ENCODE data around the gene KDM4E. TPM values are rescaled to one million over a fixed set of nuclear protein-coding genes. Genes with fewer than 3 reads are reported as not detected.

KDM4E gene
- total RNA-seq, 1 donor from 2014 or later = not detected

DNA sequence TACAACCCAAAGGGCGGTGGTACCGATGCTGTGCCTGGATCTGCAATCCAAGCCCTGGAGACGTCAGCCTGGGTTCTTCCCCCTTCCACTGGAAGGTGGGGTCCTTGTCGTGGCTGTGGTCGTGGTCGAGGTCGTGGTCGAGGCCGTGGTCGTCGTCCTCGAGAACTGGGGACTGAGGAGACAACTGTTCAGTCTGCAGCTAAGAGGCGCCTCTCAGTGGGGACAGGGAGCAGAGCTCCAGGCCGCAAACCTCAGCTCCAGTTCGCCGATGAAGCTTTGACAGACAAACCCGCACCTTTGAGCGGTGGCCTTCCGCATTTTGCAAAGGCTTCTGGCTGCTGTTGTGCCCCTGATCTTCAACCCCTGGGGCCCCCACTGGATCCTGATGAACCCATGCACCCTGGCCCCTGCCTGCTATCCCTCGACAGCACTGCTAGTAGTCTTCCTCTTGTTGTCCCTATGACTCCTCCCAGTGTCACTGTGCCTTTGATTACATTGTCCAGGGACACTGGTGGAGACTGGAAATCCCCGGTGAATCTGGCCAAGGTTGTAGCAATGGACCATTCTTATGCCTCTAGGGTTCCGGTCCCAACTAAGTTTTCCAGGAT is 25.6 kb downstream of the KDM4E start:
- intact Hi-C loops (cut with micrococcal nuclease) = no loop called here

DNA sequence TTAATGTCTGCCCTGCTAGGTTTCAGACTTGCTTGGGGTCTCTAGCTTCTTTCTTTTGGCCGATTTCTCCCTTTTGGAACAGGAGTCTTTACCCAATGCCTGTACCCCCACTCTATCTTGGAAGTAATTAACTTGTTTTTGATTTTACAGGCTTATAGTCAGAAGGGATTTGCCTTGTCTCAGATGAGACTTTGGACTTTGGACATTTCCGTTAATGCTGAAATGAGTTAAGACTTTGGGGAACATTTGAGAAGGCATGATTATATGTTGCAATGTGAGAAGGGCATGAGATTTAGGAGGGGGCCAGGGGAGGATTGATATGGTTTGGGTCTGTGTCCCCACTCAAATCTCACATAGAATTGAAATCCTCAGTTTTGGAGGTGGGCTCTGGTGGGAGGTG is 29.3 kb downstream of the KDM4E start:
- intact Hi-C loops (cut with micrococcal nuclease) = no loop called here

DNA sequence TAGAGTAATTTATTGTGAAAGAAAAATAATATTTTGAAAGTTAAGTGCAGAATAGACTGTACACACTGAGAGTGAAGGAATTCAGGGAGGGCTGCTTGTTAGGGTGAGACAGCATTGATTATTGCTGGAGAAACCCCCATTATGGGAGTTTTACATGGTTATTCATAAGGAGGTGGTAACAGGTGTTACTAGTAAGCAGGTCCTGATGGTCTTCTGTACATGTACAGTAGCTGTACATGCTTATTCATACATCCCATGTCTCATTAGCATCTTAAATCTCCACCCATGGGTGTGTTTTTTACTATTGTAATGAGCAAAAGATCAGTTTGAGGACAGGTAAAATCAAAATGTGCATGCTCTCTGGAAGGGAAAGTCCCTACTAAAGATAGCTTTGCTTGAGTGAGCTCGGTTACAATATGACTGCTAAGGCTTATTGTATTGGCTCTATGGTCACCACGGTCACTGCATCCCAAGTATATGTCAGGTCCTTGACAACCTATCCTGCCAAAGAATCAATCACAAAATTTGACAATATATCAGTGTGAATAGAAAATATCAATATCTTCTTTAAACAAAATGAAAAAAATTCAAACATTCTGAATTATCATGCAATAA is 30.3 kb downstream of the KDM4E start:
- intact Hi-C loops (cut with micrococcal nuclease) = no loop called here

DNA sequence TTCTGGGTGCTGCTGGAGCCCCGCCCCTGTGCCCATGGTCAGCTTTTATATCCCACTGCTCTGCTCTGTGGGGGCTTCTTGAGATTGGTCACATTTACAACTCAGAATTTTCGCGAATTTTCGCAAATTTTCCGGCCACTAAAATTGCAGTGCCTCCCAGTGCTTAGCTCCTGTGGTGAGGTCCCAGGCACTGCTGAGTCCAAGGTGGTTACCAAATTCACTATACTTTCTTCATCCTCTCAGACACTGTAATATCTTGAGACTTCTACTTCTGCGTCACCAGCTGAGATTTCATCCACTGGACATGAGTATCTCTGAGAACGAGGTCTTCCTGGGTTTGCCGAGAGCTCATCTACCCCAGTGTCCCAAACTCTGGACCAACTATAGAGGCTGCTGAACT is 32.9 kb downstream of the KDM4E start:
- intact Hi-C loops (cut with micrococcal nuclease) = no loop called here

DNA sequence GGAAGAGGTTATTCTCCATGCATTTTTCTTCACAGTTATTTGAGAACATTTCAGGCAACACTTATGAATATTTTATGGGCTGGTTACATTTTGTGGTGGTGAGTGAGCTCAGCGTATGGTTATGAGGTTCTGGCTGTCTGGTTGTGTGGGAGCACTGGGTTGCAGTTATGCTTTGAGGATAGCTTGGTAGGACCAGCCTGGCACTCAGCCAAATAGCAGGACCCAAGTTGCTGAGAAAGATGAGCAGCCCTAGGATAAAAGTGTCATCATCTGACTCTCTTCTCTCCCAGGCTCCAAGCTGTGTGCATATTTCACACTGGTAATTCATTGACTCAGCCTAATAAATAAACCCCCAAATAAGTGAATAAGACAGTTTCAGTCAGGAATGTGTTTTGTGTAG is 33.6 kb downstream of the KDM4E start:
- intact Hi-C loops (cut with micrococcal nuclease) = no loop called here

DNA sequence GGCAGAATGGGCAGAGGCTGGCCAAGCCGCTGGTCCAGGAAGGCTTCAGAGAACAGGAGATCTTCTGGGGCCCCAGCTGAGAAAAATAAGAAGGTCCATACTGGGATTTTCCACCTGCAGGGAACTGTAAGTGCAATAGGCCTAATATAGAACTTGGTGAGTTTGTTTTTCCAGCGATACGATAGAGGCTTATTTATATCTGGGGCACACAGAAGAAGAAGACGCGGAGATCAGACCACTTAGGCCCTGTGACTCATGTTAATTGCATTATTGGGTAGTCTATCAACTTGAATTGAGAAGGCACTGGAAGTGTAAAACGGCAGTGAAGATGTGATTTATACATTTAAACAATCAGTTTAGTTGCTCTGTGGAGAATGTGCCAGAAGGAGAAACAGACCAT is 34.0 kb downstream of the KDM4E start:
- intact Hi-C loops (cut with micrococcal nuclease) = no loop called here

DNA sequence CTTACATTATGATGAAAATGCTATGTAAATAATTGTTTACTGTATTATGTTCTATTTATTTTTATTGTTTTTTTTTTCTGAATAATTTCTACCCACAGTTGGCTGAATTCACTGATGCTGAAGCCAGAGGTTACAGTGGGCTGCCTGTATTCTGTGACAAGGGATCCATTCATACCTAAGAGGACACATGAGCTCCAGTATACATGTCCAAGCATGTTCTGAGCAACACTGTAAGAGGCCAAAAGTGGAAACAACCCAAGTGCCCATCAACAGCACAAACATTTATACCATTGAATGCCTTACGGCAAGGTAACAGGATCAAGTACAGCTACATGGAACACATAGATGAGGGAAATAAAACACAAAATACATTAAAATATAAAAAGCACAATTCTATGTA is 40.3 kb downstream of the KDM4E start:
- intact Hi-C loops (cut with micrococcal nuclease) = loop anchor here (5.0 to 10.0 kb wide), 5 partner anchors 301 to 1868 kb away; partner anchors contain the start of genes AMOTL1, ANKRD49, MRE11 and PANX1

DNA sequence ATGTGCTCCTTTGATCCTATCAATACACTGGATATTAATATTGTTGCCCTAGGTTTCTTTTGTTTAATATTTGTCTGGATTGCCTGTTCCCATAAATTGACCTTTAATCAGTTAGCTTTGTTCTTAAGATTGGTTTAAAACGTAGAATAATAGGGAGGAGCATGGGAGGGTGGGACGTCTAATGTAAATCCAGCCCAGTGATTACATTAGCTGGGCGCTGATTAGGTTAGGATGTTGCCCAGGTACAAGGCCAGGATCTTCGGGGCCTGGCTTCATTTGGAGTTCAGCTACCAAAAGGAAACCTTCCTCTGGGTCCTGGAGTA is 41.6 kb downstream of the KDM4E start, which contains the start of gene SRSF8:
SRSF8 (plus strand) TSS at position 204 of the 323 bp plus-strand sequence. CDS start 308 bp downstream, outside the sequence.
- intact Hi-C loops (cut with micrococcal nuclease) = loop anchor here (1.0 to 10.0 kb wide), 6 partner anchors 93 to 1869 kb away; partner anchors contain the start of genes AMOTL1, ANKRD49, CWC15 and KDM4D

DNA sequence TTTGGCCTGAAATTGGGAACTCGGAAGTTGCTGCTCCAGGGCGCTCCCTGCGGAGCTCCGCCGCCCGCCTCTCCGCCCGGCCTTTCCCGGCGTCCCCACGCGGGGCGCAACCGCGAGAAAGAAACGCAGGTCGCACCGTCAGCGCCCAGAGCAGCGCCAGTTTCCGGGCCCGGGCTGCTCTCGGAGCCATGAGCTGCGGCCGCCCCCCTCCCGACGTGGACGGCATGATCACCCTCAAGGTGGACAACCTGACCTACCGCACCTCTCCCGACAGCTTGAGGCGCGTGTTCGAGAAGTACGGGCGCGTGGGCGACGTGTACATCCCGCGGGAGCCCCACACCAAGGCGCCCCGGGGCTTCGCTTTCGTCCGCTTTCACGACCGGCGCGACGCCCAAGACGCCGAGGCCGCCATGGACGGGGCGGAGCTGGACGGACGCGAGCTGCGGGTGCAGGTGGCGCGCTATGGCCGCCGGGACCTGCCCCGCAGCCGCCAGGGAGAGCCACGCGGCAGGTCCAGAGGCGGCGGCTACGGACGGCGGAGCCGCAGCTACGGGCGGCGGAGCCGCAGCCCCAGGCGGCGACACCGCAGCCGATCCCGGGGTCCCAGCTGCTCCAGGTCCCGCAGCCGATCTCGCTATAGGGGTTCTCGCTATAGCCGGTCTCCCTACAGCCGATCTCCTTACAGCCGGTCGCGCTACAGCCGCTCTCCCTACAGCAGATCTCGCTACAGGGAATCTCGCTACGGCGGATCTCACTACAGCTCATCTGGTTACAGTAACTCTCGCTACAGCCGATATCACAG is 42.2 kb downstream of the KDM4E start:
- intact Hi-C loops (cut with micrococcal nuclease) = loop anchor here (1.0 to 10.0 kb wide), 6 partner anchors 94 to 1870 kb away; partner anchors contain the start of genes AMOTL1, ANKRD49, CWC15 and KDM4D

DNA sequence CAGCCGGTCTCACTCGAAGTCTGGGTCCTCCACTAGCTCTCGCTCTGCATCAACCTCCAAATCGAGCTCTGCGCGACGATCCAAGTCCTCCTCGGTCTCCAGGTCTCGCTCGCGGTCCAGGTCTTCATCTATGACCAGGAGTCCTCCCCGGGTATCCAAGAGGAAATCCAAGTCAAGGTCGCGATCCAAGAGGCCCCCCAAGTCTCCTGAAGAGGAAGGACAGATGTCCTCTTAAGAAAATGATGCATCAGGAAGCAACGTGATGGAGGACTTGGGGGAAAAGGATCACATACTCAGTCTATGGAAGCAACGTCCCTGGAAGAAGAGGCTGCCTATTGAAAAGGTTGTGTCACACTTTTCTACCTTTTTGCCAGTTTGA is 42.8 kb downstream of the KDM4E start:
- intact Hi-C loops (cut with micrococcal nuclease) = loop anchor here (1.0 to 10.0 kb wide), 11 partner anchors 21 to 1871 kb away; partner anchors contain the start of genes AMOTL1, ANKRD49, CWC15 and ENDOD1

DNA sequence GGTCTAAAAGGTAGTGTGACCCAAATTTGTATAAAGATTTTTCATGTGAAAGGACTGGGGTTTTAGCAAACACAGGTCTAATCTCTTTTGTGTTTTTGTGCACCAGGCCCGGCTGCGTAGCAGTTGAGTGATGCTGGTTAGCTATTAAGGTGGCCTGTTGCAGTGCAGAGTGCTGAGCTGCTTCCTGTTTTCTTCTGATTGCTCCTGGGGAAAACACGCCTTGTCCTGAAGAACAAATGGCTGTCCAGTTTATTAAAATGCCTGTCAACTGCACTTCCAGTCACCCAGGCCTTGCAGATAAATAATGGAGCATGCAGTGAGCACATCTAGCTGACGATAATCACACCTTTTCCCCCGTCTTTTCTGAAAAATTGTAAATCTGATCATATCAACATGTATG is 43.5 kb downstream of the KDM4E start:
- intact Hi-C loops (cut with micrococcal nuclease) = loop anchor here (1.0 to 10.0 kb wide), 10 partner anchors 21 to 1871 kb away; partner anchors contain the start of genes AMOTL1, ANKRD49, ENDOD1 and FAM76B

DNA sequence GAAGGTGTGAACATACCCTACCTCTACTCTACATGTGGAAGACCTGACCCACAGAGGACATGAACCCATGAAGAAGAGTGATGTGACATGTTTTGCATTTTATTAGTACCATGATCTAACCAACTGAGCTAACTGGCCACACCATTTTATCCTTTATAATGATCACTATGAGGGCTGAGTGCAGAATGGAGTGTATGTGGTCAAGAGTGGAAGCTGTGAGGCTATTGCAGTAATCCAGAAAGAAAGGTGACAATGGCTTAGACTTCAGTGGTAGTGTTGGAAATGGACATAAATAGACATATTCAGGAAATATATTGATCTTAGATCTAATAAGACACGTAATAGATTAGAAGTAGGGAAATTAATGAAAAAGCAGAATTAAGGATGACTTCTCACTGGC is 45.4 kb downstream of the KDM4E start:
- intact Hi-C loops (cut with micrococcal nuclease) = no loop called here

DNA sequence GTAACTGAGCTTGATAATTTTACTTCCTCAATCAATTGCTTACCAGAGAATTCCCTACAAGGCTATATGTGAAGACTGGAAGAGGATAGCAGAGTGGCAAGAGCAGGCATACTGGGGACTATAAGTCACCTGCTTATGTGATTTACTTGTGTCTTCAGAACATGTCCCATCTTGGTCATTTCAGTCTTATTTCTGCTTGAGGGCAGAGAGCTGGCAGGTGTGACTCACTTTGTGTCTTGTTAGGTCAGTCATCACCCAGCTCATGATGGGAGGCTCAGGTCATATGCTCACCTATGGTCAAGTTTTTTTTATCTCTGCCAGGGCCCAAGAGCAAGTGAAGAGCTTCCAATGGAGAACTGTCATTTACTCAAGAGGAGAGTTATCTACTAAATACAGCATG is 47.9 kb downstream of the KDM4E start:
- intact Hi-C loops (cut with micrococcal nuclease) = no loop called here

DNA sequence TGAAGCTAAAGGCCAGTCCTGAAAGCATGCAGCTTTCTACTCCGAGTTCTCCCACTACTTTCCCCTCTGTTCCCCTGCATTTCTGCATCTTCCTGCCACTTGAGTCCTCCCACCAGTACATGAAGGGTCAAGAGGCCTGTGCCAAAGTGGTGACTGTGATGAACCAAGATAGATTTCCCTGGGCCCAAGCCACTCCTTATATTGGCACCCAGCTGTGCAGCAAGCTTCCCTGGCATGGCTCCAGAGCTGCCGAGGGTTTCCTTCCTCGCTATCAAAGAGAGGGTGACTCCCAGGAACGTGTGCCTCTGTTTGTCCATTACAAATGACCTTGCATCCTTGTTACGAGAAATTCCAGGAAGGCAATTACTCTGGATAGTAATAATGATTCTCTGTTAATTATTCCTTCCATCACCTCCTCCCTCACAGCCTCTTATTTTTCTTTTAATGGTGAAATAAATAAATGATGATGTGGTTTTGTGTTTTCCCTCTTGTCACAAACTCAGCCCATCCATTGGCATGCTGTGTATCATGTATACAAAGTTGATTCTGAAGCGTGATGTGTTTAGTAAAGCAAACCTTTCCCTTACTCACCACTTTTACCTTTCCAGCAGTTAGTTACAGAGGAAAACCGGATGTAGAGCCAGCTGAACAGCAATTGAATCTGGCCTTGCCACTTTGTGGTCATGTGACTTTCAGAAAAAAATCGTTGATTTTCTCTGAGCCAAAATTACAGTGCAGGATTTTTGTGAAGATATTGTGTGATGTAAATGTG is 49.9 kb downstream of the KDM4E start:
- intact Hi-C loops (cut with micrococcal nuclease) = no loop called here

DNA sequence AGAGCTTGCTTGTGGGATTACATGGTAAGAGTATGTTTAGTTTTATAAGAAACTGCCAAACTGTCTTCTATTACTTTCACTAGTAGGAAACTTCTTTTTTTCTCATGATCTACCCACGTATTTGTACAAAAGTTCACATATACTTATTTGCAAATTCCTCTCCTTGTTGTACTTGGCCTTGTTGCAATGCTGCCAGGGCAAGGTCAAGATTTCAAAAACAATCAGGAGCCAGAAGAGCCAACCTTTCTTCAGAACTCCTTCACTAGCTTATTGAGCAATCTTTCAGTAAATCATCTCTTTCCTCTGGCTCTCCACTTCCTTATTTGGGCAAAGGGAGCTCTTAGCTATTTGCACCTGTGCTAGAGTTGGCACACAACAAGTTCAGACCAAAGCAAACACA is 51.4 kb downstream of the KDM4E start:
- intact Hi-C loops (cut with micrococcal nuclease) = no loop called here

DNA sequence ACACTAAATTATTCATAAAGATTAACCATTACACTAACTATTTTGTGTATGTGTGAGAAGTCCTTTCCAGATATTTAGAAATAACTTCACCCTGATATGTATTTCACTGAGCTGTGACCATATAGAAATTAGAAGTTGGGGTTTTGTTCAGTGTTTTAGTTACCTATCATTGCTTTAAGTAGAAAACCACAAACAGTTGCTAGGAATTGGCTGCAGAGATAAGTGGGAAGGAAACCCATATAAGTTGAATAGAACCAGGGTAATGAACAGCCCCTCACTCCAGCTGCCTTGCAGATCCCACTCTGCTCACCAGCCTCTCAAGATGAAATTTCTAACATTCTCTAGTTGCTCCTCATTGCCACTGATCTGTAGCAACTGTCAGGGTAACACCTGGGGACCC is 51.9 kb downstream of the KDM4E start:
- intact Hi-C loops (cut with micrococcal nuclease) = no loop called here

Other genes starting within 250 kb of the KDM4E start
- 68.8 and 69.0 TPM in 2 replicates for gene CWC15, start 51.7 kb upstream of the KDM4E start, total RNA-seq
- gene KDM4D, start 51.5 kb upstream of the KDM4E start, total RNA-seq = 0.39 and 0.45 TPM in 2 replicates
- not detected in 2 replicates for gene KDM4F, start 24.2 kb downstream of the KDM4E start, total RNA-seq
- gene SRSF8, start 41.7 kb downstream of the KDM4E start, total RNA-seq = 33.3 and 33.4 TPM in 2 replicates
- gene ENDOD1, start 64.6 kb downstream of the KDM4E start, total RNA-seq = 19.9 and 20.2 TPM in 2 replicates
- 26.4 and 28.0 TPM in 2 replicates for gene SESN3, start 205.9 kb downstream of the KDM4E start, total RNA-seq